ENCODE measurements around the gene SCML2. TPM values are rescaled to one million over a fixed set of nuclear protein-coding genes. Genes with fewer than 3 reads are reported as not detected.
A peak's percentile ranks its signal among the peaks of the same experiment; 100 is the strongest.

The SCML2 gene
- total and polyA plus RNA-seq, 2 experiments from 2014 or later, result 20.3 to 21.5 TPM

- no peak for TF ChIP-seq REST (IDR thresholded peaks at IDR 0.05; ENCODE audit: unreplicated experiment)
These were observed 133.7 kb downstream of the SCML2 start, which contains the start of gene BEND2 (continued) for GRCh38 chrX:18220786-18221185.

DNA sequence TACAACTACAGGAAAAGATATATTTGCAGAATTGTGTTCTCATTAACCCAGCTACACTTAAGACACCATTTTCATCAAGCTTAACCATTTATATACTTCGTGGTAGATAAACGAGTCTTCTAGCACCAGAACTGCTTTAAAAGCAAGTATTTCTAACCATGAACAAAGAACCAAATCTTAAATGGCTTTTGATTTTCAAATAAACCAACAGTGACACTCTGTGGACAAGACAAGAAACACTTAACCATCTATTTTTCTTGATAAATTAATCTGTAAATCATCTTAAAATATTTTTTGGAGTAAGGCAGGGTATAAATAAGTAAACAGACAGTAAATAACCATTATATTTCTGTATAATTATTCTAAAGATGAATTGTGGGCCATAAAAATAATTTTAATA lies 144.0 kb downstream of the SCML2 start:
- H3K4me1 ChIP-seq (ENCODE audit: insufficient read depth), result no peaks in the 10 kb centered on the region
- no peaks in the 10 kb centered on the region for H3K27me3 ChIP-seq (ENCODE audit: insufficient read depth)
- H3K9me2 ChIP-seq (ENCODE audit: insufficient read depth), result no peaks in the 10 kb centered on the region
- H3F3A ChIP-seq (replicated peaks; ENCODE audit: low read depth), result no peaks in the 10 kb centered on the region
- TF ChIP-seq CTCF (conservative IDR thresholded peaks at IDR 0.05; ENCODE audit: low read depth in 2 of 2) (peak in 1 of 2 experiments; percentile 44; a peak in 3 of 4 replicates), REST (IDR thresholded peaks at IDR 0.05; ENCODE audit: unreplicated experiment) (no peak)
- no peak for ATAC-seq
- no peaks in the 10 kb centered on the region for H3K4me1 Mint-ChIP-seq
- no peak overlapping the region for H3K27ac ChIP-seq (ENCODE audit: low read depth)
- no peak overlapping the region for H3K4me2 ChIP-seq
- H3K27me3 Mint-ChIP-seq (ENCODE audit: insufficient read depth, low read depth, poor library complexity), result peaks cover under 1% of the 10 kb centered on the region
- H3K79me2 ChIP-seq (replicated peaks; ENCODE audit: insufficient read depth), result no peaks in the 10 kb centered on the region
- no peak overlapping the region for H3K4me3 ChIP-seq
- H3K36me3 Mint-ChIP-seq (ENCODE audit: low read depth), result no peaks in the 10 kb centered on the region
- no peak overlapping the region for H3K4me3 Mint-ChIP-seq
- H3K9me3 Mint-ChIP-seq, result no peaks in the 10 kb centered on the region
- H3K36me3 ChIP-seq (ENCODE audit: insufficient read depth), result no peaks in the 10 kb centered on the region
- no peaks in the 10 kb centered on the region for H4K20me1 ChIP-seq (replicated peaks; ENCODE audit: insufficient read depth)
- H3K27ac Mint-ChIP-seq, result no peak overlapping the region
- DNase-seq (ENCODE audit: low spot score), result peak; percentile 26
- H2AFZ ChIP-seq, result no peak overlapping the region

- DNase-seq (ENCODE audit: low spot score) (no peak), ATAC-seq (no peak)
- Histone ChIP-seq H3K4me1 (ENCODE audit: insufficient read depth) (no peaks in the 10 kb centered on the region), H3K9me2 (ENCODE audit: insufficient read depth) (no peaks in the 10 kb centered on the region), H3K79me2 (replicated peaks; ENCODE audit: insufficient read depth) (no peaks in the 10 kb centered on the region), H4K20me1 (replicated peaks; ENCODE audit: insufficient read depth) (no peaks in the 10 kb centered on the region), H3K27me3 (ENCODE audit: insufficient read depth) (no peaks in the 10 kb centered on the region), H3F3A (replicated peaks; ENCODE audit: low read depth) (no peaks in the 10 kb centered on the region), H3K36me3 (ENCODE audit: insufficient read depth) (no peaks in the 10 kb centered on the region), H3K27ac (ENCODE audit: low read depth) (no peak overlapping the region), H3K4me3 (no peak overlapping the region), H2AFZ (no peak overlapping the region), H3K4me2 (no peak overlapping the region)
- H3K4me3 Mint-ChIP-seq, result no peak overlapping the region
- H3K9me3 Mint-ChIP-seq, result no peaks in the 10 kb centered on the region
- H3K27me3 Mint-ChIP-seq (ENCODE audit: insufficient read depth, low read depth, poor library complexity), result peaks cover 2% of the 10 kb centered on the region
- H3K36me3 Mint-ChIP-seq (ENCODE audit: low read depth), result no peaks in the 10 kb centered on the region
- no peak overlapping the region for H3K27ac Mint-ChIP-seq
- no peaks in the 10 kb centered on the region for H3K4me1 Mint-ChIP-seq
- TF ChIP-seq CTCF (conservative IDR thresholded peaks at IDR 0.05; ENCODE audit: low read depth in 2 of 2) (peak in 1 of 2 experiments; percentile 9; a peak in 1 of 4 replicates), NANOG (IDR thresholded peaks at IDR 0.05; ENCODE audit: borderline replicate concordance) (no peak), CREB1 (CRISPR knock-in tag; IDR thresholded peaks at IDR 0.05; ENCODE audit: low read depth) (no peak)
These were observed 147.8 kb downstream of the SCML2 start for GRCh38 chrX:18206657-18207056.
